Ascending aorta (tissue), 2 donors: ENCODE data around the gene CNTNAP2. TPM values are rescaled to one million over a fixed set of nuclear protein-coding genes. Genes with fewer than 3 reads are reported as not detected.

Experiments used
- DNase-seq, 2 donors: peaks; one replicate each; pipeline ENCODE4 v3.0.0-alpha.2; 2019; ENCODE audit warnings: low spot score in 2 of 2
- H3K27ac ChIP-seq, 2 donors: fragments of 200-600 bp; sonication (generic); one replicate each; pipeline ENCODE4 v1.5.1; 2016 to 2017; ENCODE audit warnings: mild to moderate bottlenecking in 1 of 2
- H3K27me3 ChIP-seq: fragments of 200-600 bp; sonication (generic); one replicate; pipeline ENCODE4 v1.5.1; 2017
- H3K36me3 ChIP-seq, 2 donors: fragments of 200-600 bp; sonication (generic); one replicate each; pipeline ENCODE4 v1.5.1; 2016
- H3K4me1 ChIP-seq, 2 donors: fragments of 200-600 bp; sonication (generic); one replicate each; pipeline ENCODE4 v1.5.1; 2016 to 2017; ENCODE audit warnings: mild to moderate bottlenecking in 1 of 2
- H3K4me3 ChIP-seq, 2 donors: fragments of 200-600 bp; sonication (generic); one replicate each; pipeline ENCODE4 v1.5.1; 2016 to 2017; ENCODE audit warnings: mild to moderate bottlenecking in 1 of 2
- H3K9me3 ChIP-seq, 2 donors: fragments of 200-600 bp; sonication (generic); one replicate each; pipeline ENCODE4 v1.5.1; 2016
- CTCF ChIP-seq, 3 experiments: fragments of 200-600 bp in 2 of 3; fragments of 450-650 bp in 1 of 3; sonication (generic) in 2 of 3; IDR thresholded peaks; one replicate each; pipeline ENCODE4 v1.5.1; 2016 to 2019; ENCODE audit warnings: antibody characterized with exemption in 3 of 3, mild to moderate bottlenecking in 1 of 3, moderate library complexity in 1 of 3
- intact Hi-C: fragments of 100-400 bp; cut with DNase I; formaldehyde crosslinking; loops from one replicate; pipeline ENCODE4 v1.15.1; 2023
- total RNA-seq: library from RNA; depleted of rRNA; stranded (reverse); fragments of >200 nt; gene quantifications from one replicate; pipeline ENCODE4 v1.1.0, GENCODE V29; 2016

The CNTNAP2 gene
- total RNA-seq, 1 donor from 2014 or later: not detected

GRCh38 chr7:147911201-147911601 is 1794.6 kb downstream of the CNTNAP2 start:
- H3K9me3 ChIP-seq: no peaks in the 10 kb centered on the region

GRCh38 chr7:147912291-147912690 is 1795.7 kb downstream of the CNTNAP2 start:
- Histone ChIP-seq H3K27ac (no peak overlapping the region), H3K4me3 (no peak overlapping the region), H3K27me3 (no peaks in the 10 kb centered on the region), H3K9me3 (no peaks in the 10 kb centered on the region), H3K36me3 (no peaks in the 10 kb centered on the region), H3K4me1 (no peaks in the 10 kb centered on the region)
- no peak for TF ChIP-seq CTCF (IDR thresholded peaks at IDR 0.05)
- DNase-seq: no peak
- intact Hi-C loops: no loop called here

More at GRCh38 chr7:147911201-147911601, 1794.6 kb downstream of the CNTNAP2 start:
- TF ChIP-seq CTCF (IDR thresholded peaks at IDR 0.05): no peak
- H3K4me3 ChIP-seq: no peak overlapping the region
- DNase-seq: no peak
- intact Hi-C loops: no loop called here
- no peaks in the 10 kb centered on the region for H3K36me3 ChIP-seq
- no peak overlapping the region for H3K27ac ChIP-seq
- no peaks in the 10 kb centered on the region for H3K27me3 ChIP-seq
- H3K4me1 ChIP-seq: no peaks in the 10 kb centered on the region

- intact Hi-C loops: no loop called here
- Histone ChIP-seq H3K27ac (no peak overlapping the region), H3K27me3 (no peaks in the 10 kb centered on the region), H3K9me3 (no peaks in the 10 kb centered on the region), H3K4me1 (no peaks in the 10 kb centered on the region), H3K36me3 (no peaks in the 10 kb centered on the region), H3K4me3 (no peak overlapping the region)
- TF ChIP-seq CTCF (IDR thresholded peaks at IDR 0.05): no peak
- DNase-seq: no peak
Measured at GRCh38 chr7:147912946-147913638, 1796.5 kb downstream of the CNTNAP2 start.

GRCh38 chr7:147915781-147916180 is 1799.2 kb downstream of the CNTNAP2 start:
- H3K9me3 ChIP-seq: no peaks in the 10 kb centered on the region
- no peak for TF ChIP-seq CTCF (IDR thresholded peaks at IDR 0.05)
- intact Hi-C loops: no loop called here
- H3K36me3 ChIP-seq: no peaks in the 10 kb centered on the region
- no peaks in the 10 kb centered on the region for H3K4me1 ChIP-seq
- no peak overlapping the region for H3K27ac ChIP-seq
- H3K4me3 ChIP-seq: no peak overlapping the region
- DNase-seq: no peak
- no peaks in the 10 kb centered on the region for H3K27me3 ChIP-seq

- TF ChIP-seq CTCF (IDR thresholded peaks at IDR 0.05): no peak
- Histone ChIP-seq H3K27me3 (no peaks in the 10 kb centered on the region), H3K36me3 (no peaks in the 10 kb centered on the region), H3K27ac (no peak overlapping the region), H3K4me3 (no peak overlapping the region), H3K9me3 (no peaks in the 10 kb centered on the region), H3K4me1 (no peaks in the 10 kb centered on the region)
- DNase-seq: no peak
- intact Hi-C loops: no loop called here
Measured at GRCh38 chr7:147916573-147916972, 1800.0 kb downstream of the CNTNAP2 start.

- intact Hi-C loops: no loop called here
- Histone ChIP-seq H3K4me1 (no peaks in the 10 kb centered on the region), H3K27me3 (no peaks in the 10 kb centered on the region), H3K9me3 (no peaks in the 10 kb centered on the region), H3K36me3 (no peaks in the 10 kb centered on the region), H3K27ac (no peak overlapping the region), H3K4me3 (no peak overlapping the region)
- DNase-seq: no peak
- TF ChIP-seq CTCF (IDR thresholded peaks at IDR 0.05): no peak
Measured at GRCh38 chr7:147923841-147924240, 1807.2 kb downstream of the CNTNAP2 start.
